Hepatocyte (in vitro differentiated cells): ENCODE measurements around the gene PRR35. TPM values are rescaled to one million over a fixed set of nuclear protein-coding genes. Genes with fewer than 3 reads are reported as not detected.

Experiments
- DNase-seq: peaks from one replicate; pipeline ENCODE4 v3.0.0-alpha.2; 2016; ENCODE audit warnings: low spot score
- H2AFZ ChIP-seq: fragments of 200-600 bp; sonication (generic); 2 replicates; pipeline ENCODE4 v1.6.0; 2016; ENCODE audit warnings: antibody characterized with exemption, mild to moderate bottlenecking
- H3K27ac ChIP-seq: fragments of 200-600 bp; sonication (generic); 2 replicates; pipeline ENCODE4 v1.5.1; 2016; ENCODE audit warnings: mild to moderate bottlenecking
- H3K27me3 ChIP-seq: fragments of 200-600 bp; sonication (generic); 2 replicates; pipeline ENCODE4 v1.6.1; 2016
- H3K36me3 ChIP-seq: fragments of 200-600 bp; sonication (generic); replicated peaks from 2 replicates; pipeline ENCODE4 v1.5.1; 2016; ENCODE audit warnings: low read depth; ENCODE audit not compliant: insufficient read depth
- H3K4me1 ChIP-seq: fragments of 200-600 bp; sonication (generic); 2 replicates; pipeline ENCODE4 v1.5.1; 2016; ENCODE audit warnings: mild to moderate bottlenecking, moderate library complexity; ENCODE audit not compliant: insufficient read depth
- H3K4me2 ChIP-seq: fragments of 200-600 bp; sonication (generic); 2 replicates; pipeline ENCODE4 v1.6.0; 2016
- H3K4me3 ChIP-seq: fragments of 200-600 bp; sonication (generic); 2 replicates; pipeline ENCODE4 v1.5.1; 2016; ENCODE audit warnings: mild to moderate bottlenecking
- H3K79me2 ChIP-seq: fragments of 200-600 bp; sonication (generic); 2 replicates; pipeline ENCODE4 v1.6.0; 2017; ENCODE audit warnings: mild to moderate bottlenecking
- H3K9me2 ChIP-seq: fragments of 200-600 bp; sonication (generic); replicated peaks from 2 replicates; pipeline ENCODE4 v1.6.0; 2017; ENCODE audit warnings: mild to moderate bottlenecking; ENCODE audit not compliant: insufficient read depth
- H3K9me3 ChIP-seq: fragments of 200-600 bp; sonication (generic); 2 replicates; pipeline ENCODE4 v1.5.1; 2016; ENCODE audit warnings: low read depth, mild to moderate bottlenecking
- H4K20me1 ChIP-seq: fragments of 200-600 bp; sonication (generic); 2 replicates; pipeline ENCODE4 v1.6.0; 2016; ENCODE audit warnings: mild to moderate bottlenecking; ENCODE audit not compliant: insufficient read depth, poor library complexity, severe bottlenecking
- CTCF ChIP-seq: fragments of 200-600 bp; sonication (generic); IDR thresholded peaks from 2 replicates; pipeline ENCODE4 v1.5.1; 2016; ENCODE audit warnings: antibody characterized with exemption, mild to moderate bottlenecking; ENCODE audit not compliant: poor library complexity
- EZH2 ChIP-seq: fragments of 200-600 bp; sonication (generic); IDR thresholded peaks from 2 replicates; pipeline ENCODE4 v1.6.1; 2016; ENCODE audit warnings: antibody characterized with exemption, mild to moderate bottlenecking, borderline replicate concordance
- EZH2phosphoT487 ChIP-seq: fragments of 200-600 bp; sonication (generic); IDR thresholded peaks from one replicate; pipeline ENCODE4 v1.6.1; 2018; ENCODE audit warnings: antibody characterized with exemption, mild to moderate bottlenecking, low read depth, moderate library complexity; ENCODE audit not compliant: unreplicated experiment, severe bottlenecking
- WGBS: methylation state at CpG from one replicate; pipeline ENCODE4 v1.1.6; 2016; ENCODE audit warnings: low lambda C conversion rate; ENCODE audit errors: missing lambda C conversion rate; 5-methylcytosine and 5-hydroxymethylcytosine counted together
- polyA plus RNA-seq: library from polyadenylated mRNA; unstranded; fragments of >200 nt; fragmentation: Nextera tagmentation; extraction: Ambion mirVana; gene quantifications from 2 replicates; pipeline ENCODE4 v1.2.1, GENCODE V29; 2016
- total RNA-seq: library from RNA; depleted of rRNA; stranded (reverse); fragments of >200 nt; gene quantifications from 2 replicates; pipeline ENCODE4 v1.2.3, GENCODE V29; 2014

PRR35 gene
- total and polyA plus RNA-seq, 2 experiments from 2014 or later, result not detected

- H2AFZ ChIP-seq, result no peak overlapping the region
Measured at GRCh38 chr16:572865-573650, 12.9 kb downstream of the PRR35 start.

GRCh38 chr16:574021-574760 is 14.0 kb downstream of the PRR35 start:
- Histone ChIP-seq H2AFZ (no peak overlapping the region), H3K9me2 (no peaks in the 10 kb centered on the region), H3K4me1 (peaks cover 2% of the 10 kb centered on the region), H3K4me3 (no peak overlapping the region), H4K20me1 (no peaks in the 10 kb centered on the region), H3K27ac (no peak overlapping the region), H3K36me3 (no peaks in the 10 kb centered on the region), H3K27me3 (no peaks in the 10 kb centered on the region), H3K79me2 (peaks cover 13% of the 10 kb centered on the region), H3K9me3 (no peaks in the 10 kb centered on the region), H3K4me2 (no peak overlapping the region)
- WGBS, result 96% methylated on average over 38 of the region's 46 CpGs
- TF ChIP-seq EZH2 (no peak), CTCF (no peak), EZH2phosphoT487 (no peak)
- no peak for DNase-seq

More at GRCh38 chr16:572865-573650, 12.9 kb downstream of the PRR35 start:
- H3K4me2 ChIP-seq, result no peak overlapping the region
- no peaks in the 10 kb centered on the region for H4K20me1 ChIP-seq
- H3K27me3 ChIP-seq, result no peaks in the 10 kb centered on the region
- H3K36me3 ChIP-seq, result no peaks in the 10 kb centered on the region
- no peak overlapping the region for H3K4me3 ChIP-seq
- no peaks in the 10 kb centered on the region for H3K9me2 ChIP-seq
- no peak overlapping the region for H3K27ac ChIP-seq
- H3K79me2 ChIP-seq, result peaks cover 13% of the 10 kb centered on the region
- H3K9me3 ChIP-seq, result no peaks in the 10 kb centered on the region
- TF ChIP-seq EZH2, result no peak
- TF ChIP-seq CTCF, result no peak
- no peak for TF ChIP-seq EZH2phosphoT487
- WGBS, result 91% methylated on average over 27 of the region's 27 CpGs
- DNase-seq, result no peak
- peaks cover 9% of the 10 kb centered on the region for H3K4me1 ChIP-seq

- Histone ChIP-seq H3K4me1 (no peaks in the 10 kb centered on the region), H3K4me3 (no peak overlapping the region), H3K27me3 (no peaks in the 10 kb centered on the region), H4K20me1 (no peaks in the 10 kb centered on the region), H2AFZ (no peak overlapping the region), H3K36me3 (no peaks in the 10 kb centered on the region), H3K79me2 (peaks cover 6% of the 10 kb centered on the region), H3K9me2 (no peaks in the 10 kb centered on the region), H3K9me3 (no peaks in the 10 kb centered on the region), H3K27ac (no peak overlapping the region), H3K4me2 (no peak overlapping the region)
- 93% methylated on average over 34 of the region's 36 CpGs for WGBS
- DNase-seq, result no peak
- TF ChIP-seq EZH2, result no peak
- no peak for TF ChIP-seq CTCF
- TF ChIP-seq EZH2phosphoT487, result no peak
Measured at GRCh38 chr16:575354-576196, 15.4 kb downstream of the PRR35 start.
